Muscle of leg (tissue), 11 donors: ENCODE data around the gene SEL1L3. TPM values are rescaled to one million over a fixed set of nuclear protein-coding genes. Genes with fewer than 3 reads are reported as not detected.

Experiments used
- DNase-seq: peaks from one replicate; pipeline ENCODE4 v3.0.0; 2013
- H3K27ac ChIP-seq: one replicate; pipeline ENCODE4 v1.5.1; 2013; ENCODE audit warnings: mild to moderate bottlenecking, low read length, control low read depth
- H3K27me3 ChIP-seq: one replicate; pipeline ENCODE4 v1.6.1; 2013; ENCODE audit warnings: low read length; ENCODE audit not compliant: control insufficient read depth, insufficient read depth
- H3K36me3 ChIP-seq: one replicate; pipeline ENCODE4 v1.6.1; 2013; ENCODE audit warnings: low read length; ENCODE audit not compliant: control insufficient read depth, insufficient read depth
- H3K4me1 ChIP-seq: one replicate; pipeline ENCODE4 v1.6.1; 2013; ENCODE audit warnings: low read length; ENCODE audit not compliant: control insufficient read depth, insufficient read depth
- H3K4me3 ChIP-seq: one replicate; pipeline ENCODE4 v1.5.1; 2013; ENCODE audit warnings: low read length, control low read depth
- H3K9me3 ChIP-seq: replicated peaks from 2 replicates; pipeline ENCODE4 v1.6.1; 2013; ENCODE audit warnings: low read depth, low read length; ENCODE audit not compliant: control insufficient read depth
- WGBS: methylation state at CpG from one replicate; pipeline ENCODE4 v1.1.5; 2013; ENCODE audit warnings: missing lambda C conversion rate; ENCODE audit not compliant: insufficient coverage; 5-methylcytosine and 5-hydroxymethylcytosine counted together
- polyA plus RNA-seq, 8 donors: library from polyadenylated mRNA; unstranded; fragments of 120-200 nt; gene quantifications; one replicate each; pipeline versions ENCODE4 v1.2.1 to v1.2.3, GENCODE V29; 2013; ENCODE audit warnings: inconsistent platforms in 1 of 8, low replicate concordance in 1 of 8; ENCODE audit not compliant: insufficient read length in 8 of 8, insufficient read depth in 1 of 8
- total RNA-seq: library from RNA; stranded (reverse); fragments of 120-200 nt; gene quantifications from one replicate; pipeline ENCODE4 v1.2.4, GENCODE V29; 2013

The SEL1L3 gene
- total and polyA plus RNA-seq, 9 donors: 10.8 to 21.3 (median 16.8) TPM

DNA sequence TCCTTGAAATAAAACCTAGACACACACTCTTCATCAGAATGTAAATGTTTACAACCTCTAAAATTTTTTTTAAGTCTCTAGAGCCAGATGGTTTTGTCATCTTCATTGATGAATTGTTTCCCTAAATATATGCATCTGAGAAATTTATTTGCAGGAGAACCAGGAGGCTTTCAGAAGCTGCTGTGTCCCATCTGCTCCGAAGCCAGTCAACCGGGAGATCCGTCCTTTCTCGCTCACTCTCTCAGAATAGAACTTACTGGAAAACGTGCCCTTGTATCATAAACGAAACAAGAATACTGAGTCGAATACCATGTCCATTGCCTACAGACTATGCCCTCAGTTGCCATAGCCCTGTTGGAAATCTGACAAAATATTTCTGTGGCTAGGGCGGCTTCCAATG lies 103.7 kb downstream of the SEL1L3 start:
- WGBS: 78% methylated on average over 8 of the region's 8 CpGs
- H3K36me3 ChIP-seq: peaks cover 4% of the 10 kb centered on the region

DNA sequence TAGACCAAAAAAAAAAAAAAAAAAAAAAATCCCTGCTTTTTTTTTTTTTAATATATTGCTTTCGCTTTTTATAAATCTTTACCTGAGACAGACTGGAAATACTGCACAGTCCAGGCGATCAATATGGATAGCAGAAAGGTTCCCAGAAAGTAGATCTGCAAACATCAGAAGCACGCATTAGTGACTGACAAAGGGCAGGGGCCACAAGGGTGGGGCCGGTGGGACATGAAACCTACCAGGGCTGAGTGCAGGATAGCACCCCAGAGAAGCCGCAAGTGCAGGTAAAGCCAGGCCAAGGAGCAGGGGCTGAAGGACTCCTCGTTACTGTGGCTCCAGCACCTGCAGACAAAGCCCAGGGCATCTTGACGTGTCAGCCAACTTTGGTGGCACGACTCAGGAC lies 105.3 kb downstream of the SEL1L3 start:
- H3K36me3 ChIP-seq: peaks cover 4% of the 10 kb centered on the region
- no peak for DNase-seq
- no peak overlapping the region for H3K4me3 ChIP-seq
- H3K9me3 ChIP-seq: no peaks in the 10 kb centered on the region
- 92% methylated on average over 6 of the region's 8 CpGs for WGBS
- no peak overlapping the region for H3K27ac ChIP-seq
- H3K27me3 ChIP-seq: no peaks in the 10 kb centered on the region
- H3K4me1 ChIP-seq: no peaks in the 10 kb centered on the region

More for the DNA sequence above, 103.7 kb downstream of the SEL1L3 start:
- Histone ChIP-seq H3K27ac (no peak overlapping the region), H3K9me3 (no peaks in the 10 kb centered on the region), H3K4me1 (no peaks in the 10 kb centered on the region), H3K27me3 (no peaks in the 10 kb centered on the region), H3K4me3 (no peak overlapping the region)
- no peak for DNase-seq

DNA sequence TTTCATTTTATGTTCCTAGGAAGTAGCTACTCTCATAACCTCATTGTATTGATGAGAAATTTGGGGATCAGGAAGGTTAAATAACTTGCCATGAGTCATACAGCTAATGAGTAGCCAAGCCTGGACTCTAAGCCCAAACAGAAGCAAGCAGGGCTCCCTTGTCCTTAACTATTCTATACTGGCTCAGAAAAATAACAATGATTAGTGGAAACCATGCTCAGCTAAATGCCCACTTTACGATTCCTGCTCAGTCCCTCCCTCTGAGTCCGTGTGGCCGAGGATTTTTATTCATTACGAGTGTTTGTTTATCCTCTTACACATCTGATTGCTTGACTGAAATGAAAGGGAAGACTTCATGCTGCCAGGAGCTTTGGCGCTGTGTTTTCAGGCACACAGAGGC lies 106.3 kb downstream of the SEL1L3 start:
- H3K27ac ChIP-seq: no peak overlapping the region
- no peaks in the 10 kb centered on the region for H3K27me3 ChIP-seq
- no peaks in the 10 kb centered on the region for H3K9me3 ChIP-seq
- peaks cover 4% of the 10 kb centered on the region for H3K36me3 ChIP-seq
- H3K4me1 ChIP-seq: no peaks in the 10 kb centered on the region
- DNase-seq: no peak
- WGBS: no CpG with 5 or more reads among the region's 5 CpGs
- H3K4me3 ChIP-seq: no peak overlapping the region

DNA sequence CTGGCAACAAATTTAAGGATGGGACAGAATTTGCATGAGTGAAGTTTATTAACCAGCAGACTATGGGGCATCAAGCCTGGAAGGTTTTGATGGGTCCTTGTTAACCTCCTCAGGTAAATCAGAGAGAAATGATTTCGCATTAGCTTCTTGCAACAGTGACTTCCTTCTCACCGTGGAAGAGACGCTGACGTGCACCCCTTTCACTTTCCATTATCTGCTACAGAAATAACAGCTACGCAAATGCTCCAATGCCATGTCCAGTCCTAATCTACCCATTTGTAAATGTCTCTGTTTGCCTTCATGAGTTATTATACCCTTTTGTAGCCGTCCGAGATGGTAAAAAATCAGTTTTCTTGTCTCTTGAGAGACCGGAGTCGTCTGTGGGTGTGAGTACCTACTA lies 106.9 kb downstream of the SEL1L3 start:
- H3K4me1 ChIP-seq: no peaks in the 10 kb centered on the region
- DNase-seq: no peak
- H3K4me3 ChIP-seq: no peak overlapping the region
- no peak overlapping the region for H3K27ac ChIP-seq
- peaks cover 4% of the 10 kb centered on the region for H3K36me3 ChIP-seq
- no peaks in the 10 kb centered on the region for H3K27me3 ChIP-seq
- H3K9me3 ChIP-seq: no peaks in the 10 kb centered on the region
- WGBS: 83% methylated on average over 4 of the region's 9 CpGs

DNA sequence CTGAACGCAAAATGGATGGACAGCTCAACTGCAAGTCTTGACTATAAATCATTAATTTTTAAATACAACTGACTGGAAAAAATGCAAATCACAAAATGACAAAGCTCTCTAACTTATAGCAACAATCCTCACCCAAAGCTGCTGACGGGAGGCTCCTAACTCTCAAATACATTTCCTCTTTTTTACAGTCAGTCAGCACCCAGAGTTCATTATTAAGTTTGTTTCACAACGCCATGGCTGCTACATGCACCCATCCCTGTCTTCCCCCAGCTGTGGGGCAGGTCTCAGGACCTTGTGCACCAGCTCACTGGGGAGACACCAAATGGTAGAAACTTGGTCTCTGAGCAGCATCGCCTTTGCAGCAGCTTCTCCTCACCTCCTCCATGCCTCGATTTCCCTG lies 109.5 kb downstream of the SEL1L3 start:
- Histone ChIP-seq H3K27me3 (no peaks in the 10 kb centered on the region), H3K9me3 (no peaks in the 10 kb centered on the region), H3K4me3 (no peak overlapping the region), H3K27ac (no peak overlapping the region), H3K36me3 (no peaks in the 10 kb centered on the region), H3K4me1 (no peaks in the 10 kb centered on the region)
- no peak for DNase-seq
- WGBS: 74% methylated on average over 4 of the region's 5 CpGs

DNA sequence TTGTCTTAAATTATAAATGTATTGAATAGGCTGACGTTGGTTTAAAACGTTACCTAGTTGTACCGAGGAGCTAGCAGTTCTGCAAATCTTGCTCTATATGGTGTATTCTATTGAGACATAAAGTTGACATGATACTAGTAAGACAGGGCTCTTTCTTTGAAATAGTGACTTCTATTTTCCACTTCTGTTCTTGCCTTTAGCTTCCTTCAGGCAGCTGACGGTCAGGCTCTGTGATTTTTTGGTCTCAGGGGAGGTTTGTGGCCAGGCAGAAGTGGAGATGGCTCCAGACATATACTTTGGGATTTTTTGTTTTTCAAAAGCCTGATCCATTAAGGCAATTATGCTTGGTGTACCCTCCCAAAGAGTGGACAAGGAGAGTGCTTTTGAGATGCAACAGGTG lies 111.9 kb downstream of the SEL1L3 start:
- Histone ChIP-seq H3K27me3 (no peaks in the 10 kb centered on the region), H3K4me3 (no peak overlapping the region)

DNA sequence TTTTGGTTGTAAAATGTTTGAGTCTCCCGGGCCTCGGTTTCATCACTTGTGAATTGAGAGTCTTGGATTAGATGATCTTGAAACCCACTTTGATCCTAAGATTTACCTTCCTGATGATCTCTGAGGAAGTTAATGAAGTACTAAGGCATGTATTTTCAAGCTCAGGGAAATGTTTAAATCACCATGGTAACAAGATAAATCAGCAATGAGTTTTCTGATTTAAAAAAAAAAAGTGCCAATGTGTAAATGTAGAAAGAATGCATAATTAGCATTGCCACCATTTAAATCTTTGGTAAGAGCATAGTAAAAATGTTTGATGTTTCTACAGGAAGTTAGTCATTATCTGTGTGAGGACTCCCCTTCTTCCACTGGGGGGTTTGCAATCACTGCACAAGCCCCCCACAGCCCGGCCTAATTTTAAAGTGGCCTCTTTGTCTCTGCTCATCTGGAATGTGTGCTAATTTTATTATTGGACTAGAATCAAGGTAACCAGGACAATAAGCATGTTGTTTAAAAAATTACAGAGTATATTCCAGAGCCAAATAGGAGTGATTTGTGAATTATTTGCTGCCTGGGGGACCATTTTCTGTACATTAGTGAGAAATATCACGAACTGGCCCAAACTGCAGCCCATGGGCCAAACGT lies 113.5 kb downstream of the SEL1L3 start:
- WGBS: no CpG with 5 or more reads among the region's 5 CpGs
- no peak overlapping the region for H3K27ac ChIP-seq
- H3K4me3 ChIP-seq: no peak overlapping the region
- DNase-seq: no peak
- no peaks in the 10 kb centered on the region for H3K36me3 ChIP-seq
- H3K4me1 ChIP-seq: no peaks in the 10 kb centered on the region
- no peaks in the 10 kb centered on the region for H3K9me3 ChIP-seq
- no peaks in the 10 kb centered on the region for H3K27me3 ChIP-seq

More for the DNA sequence above, 111.9 kb downstream of the SEL1L3 start:
- Histone ChIP-seq H3K27ac (no peak overlapping the region), H3K9me3 (no peaks in the 10 kb centered on the region), H3K36me3 (no peaks in the 10 kb centered on the region), H3K4me1 (no peaks in the 10 kb centered on the region)
- no peak for DNase-seq
- 80% methylated on average over 1 of the region's 4 CpGs for WGBS

DNA sequence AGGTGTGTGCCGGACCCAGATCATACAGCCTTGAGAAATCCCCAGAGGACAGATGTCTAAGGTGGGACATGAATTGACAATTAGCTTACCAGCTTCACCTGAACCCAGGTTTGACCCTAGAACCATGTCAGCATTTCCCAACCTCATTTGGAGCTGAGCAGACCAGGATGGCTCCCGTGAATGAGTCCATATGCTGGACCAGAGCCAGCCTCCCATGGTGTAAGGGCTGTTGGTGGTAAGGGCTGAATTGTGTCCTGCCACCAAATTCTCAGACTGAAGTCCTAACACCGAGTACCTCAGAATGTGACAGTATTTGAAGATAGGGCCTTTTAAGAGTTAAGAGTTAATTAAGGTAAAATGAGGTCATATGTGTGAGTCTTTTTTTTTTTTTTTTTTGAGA lies 118.8 kb downstream of the SEL1L3 start:
- Histone ChIP-seq H3K36me3 (no peaks in the 10 kb centered on the region), H3K4me1 (no peaks in the 10 kb centered on the region), H3K27me3 (no peaks in the 10 kb centered on the region), H3K4me3 (no peak overlapping the region), H3K9me3 (no peaks in the 10 kb centered on the region), H3K27ac (no peak overlapping the region)
- no peak for DNase-seq
- WGBS: no CpG with 5 or more reads among the region's 3 CpGs

DNA sequence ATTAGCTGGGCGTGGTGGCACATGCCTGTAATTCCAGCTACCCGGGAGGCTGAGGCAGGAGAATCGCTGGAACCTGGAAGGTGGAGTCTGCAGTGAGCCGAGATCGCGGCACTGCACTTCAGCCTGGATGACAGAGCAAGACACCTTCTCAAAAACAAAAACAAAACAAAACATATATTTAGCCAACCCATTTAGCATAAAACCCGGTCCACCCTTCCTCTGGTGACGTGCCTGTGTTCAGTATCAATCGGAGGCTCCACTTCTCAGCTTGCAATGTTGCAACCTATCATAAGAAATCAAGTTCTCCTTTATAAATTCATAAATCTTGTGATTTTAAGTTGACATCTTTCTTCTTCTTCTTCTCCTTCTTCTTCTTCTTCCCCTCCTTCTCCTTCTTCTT lies 133.2 kb downstream of the SEL1L3 start:
- no peak for DNase-seq
- no peaks in the 10 kb centered on the region for H3K9me3 ChIP-seq
- no peaks in the 10 kb centered on the region for H3K27me3 ChIP-seq
- H3K27ac ChIP-seq: no peak overlapping the region
- no CpG with 5 or more reads among the region's 9 CpGs for WGBS
- no peak overlapping the region for H3K4me3 ChIP-seq
- H3K36me3 ChIP-seq: no peaks in the 10 kb centered on the region
- H3K4me1 ChIP-seq: no peaks in the 10 kb centered on the region

DNA sequence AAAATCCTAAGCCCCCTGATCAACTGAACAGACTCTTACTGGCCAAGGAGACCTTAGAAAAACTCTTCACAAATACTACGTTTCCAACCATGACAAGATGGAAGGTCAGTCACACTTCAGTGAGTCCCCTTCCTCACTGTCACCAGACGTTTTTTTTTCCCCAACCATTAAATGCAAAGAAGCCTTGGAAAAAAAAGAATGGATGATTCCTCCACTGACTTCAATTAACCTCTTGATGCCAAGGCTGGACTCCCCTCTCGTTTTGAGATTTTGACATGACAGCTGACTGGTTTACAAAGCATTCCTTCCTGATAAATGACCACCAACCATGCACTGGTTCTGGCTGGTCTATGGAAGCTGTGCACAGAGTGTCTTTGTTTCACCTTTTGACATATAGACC lies 133.9 kb downstream of the SEL1L3 start:
- no peak overlapping the region for H3K27ac ChIP-seq
- no peak overlapping the region for H3K4me3 ChIP-seq
- H3K27me3 ChIP-seq: no peaks in the 10 kb centered on the region
- DNase-seq: no peak
- H3K36me3 ChIP-seq: no peaks in the 10 kb centered on the region
- H3K4me1 ChIP-seq: no peaks in the 10 kb centered on the region
- no peaks in the 10 kb centered on the region for H3K9me3 ChIP-seq
- WGBS: 75% methylated on average over 1 of the region's 3 CpGs
